A549 (cell line): Measurements from ENCODE around the gene NR3C2.

Source experiments
- EP300 ChIP-seq, 2 experiments: fragments of >200 bp; sonication (Bioruptor Twin); formaldehyde crosslinking; IDR thresholded peaks; 2 replicates in 1 of 2; 3 replicates in 1 of 2; pipeline ENCODE4 v1.6.1; 2016 to 2017
- JUN ChIP-seq, 2 experiments: fragments of >200 bp; sonication (Bioruptor Twin); formaldehyde crosslinking; IDR thresholded peaks; 2 replicates in 1 of 2; 3 replicates in 1 of 2; pipeline ENCODE4 v1.6.1; 2016 to 2017
- MYC ChIP-seq: IDR thresholded peaks from 2 replicates; pipeline ENCODE4 v1.6.1; 2012; ENCODE audit warnings: mild to moderate bottlenecking, inconsistent platforms, low read length, improper control_type of control experiment, borderline replicate concordance
- NFE2L2 ChIP-seq: fragments of 150-350 bp; conservative IDR thresholded peaks from 2 replicates; pipeline ENCODE4 v1.6.1; 2014; ENCODE audit warnings: low read length
- POLR2A ChIP-seq: IDR thresholded peaks from 2 replicates; pipeline ENCODE4 v1.6.1; 2012; ENCODE audit warnings: mild to moderate bottlenecking, low read length
- POLR2AphosphoS2 ChIP-seq: conservative IDR thresholded peaks from 2 replicates; pipeline ENCODE4 v1.6.1; 2012; ENCODE audit warnings: low read length, improper control_type of control experiment, inconsistent platforms
- RCOR1 ChIP-seq: fragments of 150-350 bp; IDR thresholded peaks from 2 replicates; pipeline ENCODE4 v1.6.1; 2014; ENCODE audit warnings: antibody characterized with exemption, low read length, low read depth
- TP53 ChIP-seq: fragments of 250-450 bp; sonication (Bioruptor Pico); IDR thresholded peaks from 2 replicates; pipeline ENCODE4 v1.5.0; 2021; ENCODE audit warnings: mild to moderate bottlenecking, moderate library complexity
- TF ChIP-seq, protein P1 (sequence below): fragments of >200 bp; sonication (Bioruptor Twin); formaldehyde crosslinking; IDR thresholded peaks from 3 replicates; pipeline ENCODE4 v1.5.1; 2016
- TF ChIP-seq, protein P2 (sequence below): fragments of 450-650 bp; IDR thresholded peaks from 2 replicates; pipeline ENCODE4 v1.6.1; 2014; ENCODE audit warnings: antibody characterized with exemption
- TF ChIP-seq, protein P3 (sequence below): IDR thresholded peaks from 2 replicates; pipeline ENCODE4 v1.6.1; 2012
- TF ChIP-seq, protein P4 (sequence below): IDR thresholded peaks from 2 replicates; pipeline ENCODE4 v1.6.1; 2012; ENCODE audit warnings: low read depth, borderline replicate concordance

DNA sequence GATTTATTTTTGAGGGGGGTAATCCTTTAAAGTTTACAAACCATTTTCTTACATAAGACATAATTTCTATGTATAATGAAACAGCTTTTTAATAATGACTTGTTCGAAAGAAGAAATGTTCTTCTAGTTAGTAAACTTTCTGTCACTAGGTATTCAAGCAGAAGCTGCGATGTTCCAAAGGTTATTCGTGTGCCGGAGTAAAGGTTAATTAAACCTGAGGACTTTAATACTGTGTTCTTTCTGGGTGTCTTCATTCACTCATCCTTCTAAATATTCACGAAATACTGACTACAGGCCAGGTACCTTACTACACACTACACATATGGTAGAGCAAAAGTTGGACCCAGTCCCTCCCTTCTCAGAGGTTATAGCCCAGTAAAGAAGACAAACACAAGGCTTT lies 96.7 kb downstream of the NR3C2 start:
- no peak for TF ChIP-seq RCOR1
- no peak for TF ChIP-seq POLR2A
- TF ChIP-seq, protein P1, sequence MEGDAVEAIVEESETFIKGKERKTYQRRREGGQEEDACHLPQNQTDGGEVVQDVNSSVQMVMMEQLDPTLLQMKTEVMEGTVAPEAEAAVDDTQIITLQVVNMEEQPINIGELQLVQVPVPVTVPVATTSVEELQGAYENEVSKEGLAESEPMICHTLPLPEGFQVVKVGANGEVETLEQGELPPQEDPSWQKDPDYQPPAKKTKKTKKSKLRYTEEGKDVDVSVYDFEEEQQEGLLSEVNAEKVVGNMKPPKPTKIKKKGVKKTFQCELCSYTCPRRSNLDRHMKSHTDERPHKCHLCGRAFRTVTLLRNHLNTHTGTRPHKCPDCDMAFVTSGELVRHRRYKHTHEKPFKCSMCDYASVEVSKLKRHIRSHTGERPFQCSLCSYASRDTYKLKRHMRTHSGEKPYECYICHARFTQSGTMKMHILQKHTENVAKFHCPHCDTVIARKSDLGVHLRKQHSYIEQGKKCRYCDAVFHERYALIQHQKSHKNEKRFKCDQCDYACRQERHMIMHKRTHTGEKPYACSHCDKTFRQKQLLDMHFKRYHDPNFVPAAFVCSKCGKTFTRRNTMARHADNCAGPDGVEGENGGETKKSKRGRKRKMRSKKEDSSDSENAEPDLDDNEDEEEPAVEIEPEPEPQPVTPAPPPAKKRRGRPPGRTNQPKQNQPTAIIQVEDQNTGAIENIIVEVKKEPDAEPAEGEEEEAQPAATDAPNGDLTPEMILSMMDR: no peak
- TF ChIP-seq EP300 (IDR thresholded peaks at IDR 0.05): no peak
- TF ChIP-seq, protein P2, sequence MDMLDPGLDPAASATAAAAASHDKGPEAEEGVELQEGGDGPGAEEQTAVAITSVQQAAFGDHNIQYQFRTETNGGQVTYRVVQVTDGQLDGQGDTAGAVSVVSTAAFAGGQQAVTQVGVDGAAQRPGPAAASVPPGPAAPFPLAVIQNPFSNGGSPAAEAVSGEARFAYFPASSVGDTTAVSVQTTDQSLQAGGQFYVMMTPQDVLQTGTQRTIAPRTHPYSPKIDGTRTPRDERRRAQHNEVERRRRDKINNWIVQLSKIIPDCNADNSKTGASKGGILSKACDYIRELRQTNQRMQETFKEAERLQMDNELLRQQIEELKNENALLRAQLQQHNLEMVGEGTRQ: no peak
- no peak for TF ChIP-seq JUN (IDR thresholded peaks at IDR 0.05)
- TF ChIP-seq, protein P3, sequence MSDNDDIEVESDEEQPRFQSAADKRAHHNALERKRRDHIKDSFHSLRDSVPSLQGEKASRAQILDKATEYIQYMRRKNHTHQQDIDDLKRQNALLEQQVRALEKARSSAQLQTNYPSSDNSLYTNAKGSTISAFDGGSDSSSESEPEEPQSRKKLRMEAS: no peak
- no peak for TF ChIP-seq NFE2L2
- TF ChIP-seq MYC: no peak
- TF ChIP-seq TP53 (CRISPR knock-in tag): no peak
- TF ChIP-seq POLR2AphosphoS2: no peak
- TF ChIP-seq, protein P4, sequence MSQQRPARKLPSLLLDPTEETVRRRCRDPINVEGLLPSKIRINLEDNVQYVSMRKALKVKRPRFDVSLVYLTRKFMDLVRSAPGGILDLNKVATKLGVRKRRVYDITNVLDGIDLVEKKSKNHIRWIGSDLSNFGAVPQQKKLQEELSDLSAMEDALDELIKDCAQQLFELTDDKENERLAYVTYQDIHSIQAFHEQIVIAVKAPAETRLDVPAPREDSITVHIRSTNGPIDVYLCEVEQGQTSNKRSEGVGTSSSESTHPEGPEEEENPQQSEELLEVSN: no peak
